ENCODE measurements around the gene CFAP206. TPM values are rescaled to one million over a fixed set of nuclear protein-coding genes. Genes with fewer than 3 reads are reported as not detected.

Gene CFAP206
- total and polyA plus RNA-seq, 10 of the 15 experiments (the other 5 are each of a cell fraction or from before 2014, with no cell fraction given), result 0.04 to 0.24 (median 0.09) TPM; not detected in 6

DNA sequence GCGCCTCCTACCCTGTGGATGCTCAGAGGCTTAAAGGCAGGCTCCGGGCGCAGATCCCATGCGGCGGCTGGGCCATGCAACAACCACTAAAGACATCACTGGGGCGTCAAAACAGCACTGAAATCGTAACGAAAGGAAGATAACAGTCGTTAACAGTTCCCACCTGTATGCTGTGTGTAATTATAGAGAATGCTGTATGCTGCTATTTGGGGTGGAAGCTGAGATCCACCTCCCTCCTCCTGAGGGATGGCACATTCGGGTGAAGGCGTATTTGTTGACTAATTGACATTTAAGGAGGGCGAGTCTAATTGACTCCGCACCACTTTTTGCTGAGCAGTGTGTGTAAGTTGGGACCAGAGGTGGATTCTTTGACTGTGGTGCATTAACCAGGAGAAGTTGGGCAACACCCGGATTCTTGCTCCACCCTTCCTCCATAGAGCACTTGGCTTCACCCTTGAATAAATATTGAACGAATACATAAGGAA, 65.7 kb downstream of the CFAP206 start:
- Histone ChIP-seq H3K27ac (ENCODE audit: control insufficient read depth, insufficient read depth) (peak overlapping the region; percentile 72), H4K20me1 (ENCODE audit: control insufficient read depth, insufficient read depth) (no peaks in the 10 kb centered on the region), H3K36me3 (ENCODE audit: control insufficient read depth in 2 of 2, insufficient read depth in 2 of 2, low read length in 1 of 2) (no peaks in the 10 kb centered on the region; a peak in 1 of 4 replicates), H3K4me3 (peak overlapping the region; percentile 97), H3K4me1 (ENCODE audit: control insufficient read depth, insufficient read depth, low read length) (no peaks in the 10 kb centered on the region), H3K4me2 (ENCODE audit: control insufficient read depth, insufficient read depth) (peak overlapping the region; percentile 72), H2AFZ (ENCODE audit: control insufficient read depth, low read depth, low read length) (peak overlapping the region; percentile 97), H3K9me3 (replicated peaks; ENCODE audit: control insufficient read depth, insufficient read depth, low read length) (no peaks in the 10 kb centered on the region), H3K79me2 (ENCODE audit: control insufficient read depth, insufficient read depth, low read length) (peaks cover 9% of the 10 kb centered on the region), H3K9ac (ENCODE audit: control insufficient read depth, insufficient read depth, low read length) (peak overlapping the region; percentile 75), H3K27me3 (replicated peaks in 1 of 2; ENCODE audit: control insufficient read depth in 2 of 2, insufficient read depth in 2 of 2, low read length in 1 of 2) (no peaks in the 10 kb centered on the region)
- in situ Hi-C loops (cut with MboI), result no loop called here
- ChIA-PET RAD21 (ENCODE audit: unreplicated experiment) (interaction anchor here (0.7 kb wide), 1 partner anchor 331 kb away, joined by 3 read pairs; no protein-coding TSS in a partner anchor), SMC1A (ENCODE audit: uncharacterized antibody, unreplicated experiment) (interaction anchor here (1.4 to 1.5 kb wide), 2 partner anchors 14 to 358 kb away, joined by 3 to 4 read pairs; no protein-coding TSS in a partner anchor), CTCF (no interaction called here), POLR2A (no interaction called here)
- WGBS (ENCODE audit: insufficient coverage, insufficient replicate concordance, low lambda C conversion rate, missing lambda C conversion rate), result 2% methylated on average over 15 of the region's 15 CpGs
- ATAC-seq (peak; percentile 84; the same call in 2 of the 3 replicates), DNase-seq (ENCODE audit: low read depth, low spot score) (peak; percentile 12), FAIRE-seq (no peak)
- no TSS peak for BruUV-seq (replicated peaks)
- intact Hi-C loops (cut with micrococcal nuclease; ENCODE audit: unreplicated experiment), result loop anchor here (2.0 kb wide), 1 partner anchor 81 kb away; no protein-coding TSS in a partner anchor
- TF ChIP-seq, protein P1, sequence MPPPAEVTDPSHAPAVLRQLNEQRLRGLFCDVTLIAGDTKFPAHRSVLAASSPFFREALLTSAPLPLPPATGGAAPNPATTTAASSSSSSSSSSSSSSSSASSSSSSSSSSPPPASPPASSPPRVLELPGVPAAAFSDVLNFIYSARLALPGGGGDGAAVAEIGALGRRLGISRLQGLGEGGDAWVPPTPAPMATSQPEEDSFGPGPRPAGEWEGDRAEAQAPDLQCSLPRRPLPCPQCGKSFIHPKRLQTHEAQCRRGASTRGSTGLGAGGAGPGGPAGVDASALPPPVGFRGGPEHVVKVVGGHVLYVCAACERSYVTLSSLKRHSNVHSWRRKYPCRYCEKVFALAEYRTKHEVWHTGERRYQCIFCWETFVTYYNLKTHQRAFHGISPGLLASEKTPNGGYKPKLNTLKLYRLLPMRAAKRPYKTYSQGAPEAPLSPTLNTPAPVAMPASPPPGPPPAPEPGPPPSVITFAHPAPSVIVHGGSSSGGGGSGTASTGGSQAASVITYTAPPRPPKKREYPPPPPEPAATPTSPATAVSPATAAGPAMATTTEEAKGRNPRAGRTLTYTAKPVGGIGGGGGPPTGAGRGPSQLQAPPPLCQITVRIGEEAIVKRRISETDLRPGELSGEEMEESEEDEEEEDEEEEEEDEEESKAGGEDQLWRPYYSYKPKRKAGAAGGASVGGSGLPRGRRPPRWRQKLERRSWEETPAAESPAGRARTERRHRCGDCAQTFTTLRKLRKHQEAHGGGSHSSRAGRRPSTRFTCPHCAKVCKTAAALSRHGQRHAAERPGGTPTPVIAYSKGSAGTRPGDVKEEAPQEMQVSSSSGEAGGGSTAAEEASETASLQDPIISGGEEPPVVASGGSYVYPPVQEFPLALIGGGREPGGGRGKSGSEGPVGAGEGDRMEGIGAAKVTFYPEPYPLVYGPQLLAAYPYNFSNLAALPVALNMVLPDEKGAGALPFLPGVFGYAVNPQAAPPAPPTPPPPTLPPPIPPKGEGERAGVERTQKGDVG (CRISPR knock-in tag; IDR thresholded peaks at IDR 0.05), result no peak
- TF ChIP-seq JUND (IDR thresholded peaks at IDR 0.05; ENCODE audit: low read depth, low read length) (no peak), CREB1 (IDR thresholded peaks at IDR 0.05; ENCODE audit: low read depth) (0 out of 2 replicates have a peak, but pooled peaks have one; percentile 43), ESRRA (IDR thresholded peaks at IDR 0.05; ENCODE audit: low read length) (no peak), EP300 (IDR thresholded peaks at IDR 0.05; ENCODE audit: borderline replicate concordance in 1 of 2, control insufficient read depth in 1 of 2, low read depth in 2 of 2, low read length in 2 of 2) (0 out of 4 replicates have a peak, but pooled peaks of 1 of the 2 experiments have one; percentile 10), FOXK2 (IDR thresholded peaks at IDR 0.05) (peak; percentile 75), MXI1 (IDR thresholded peaks at IDR 0.05; ENCODE audit: low read depth, low read length) (0 out of 2 replicates have a peak, but pooled peaks have one; percentile 16), CEBPB (IDR thresholded peaks at IDR 0.05; ENCODE audit: borderline replicate concordance in 1 of 2, low read depth in 2 of 2, low read length in 2 of 2) (no peak), KAT2A (conservative IDR thresholded peaks at IDR 0.05; ENCODE audit: control insufficient read depth, low read depth, low read length) (no peak), NR2C2 (IDR thresholded peaks at IDR 0.05; ENCODE audit: borderline replicate concordance, control insufficient read depth, insufficient read length, low read depth) (no peak), RFX5 (IDR thresholded peaks at IDR 0.05; ENCODE audit: low read depth, low read length) (no peak), GABPA (IDR thresholded peaks at IDR 0.05; ENCODE audit: low read depth) (no peak), TCF3 (IDR thresholded peaks at IDR 0.05; ENCODE audit: borderline replicate concordance, insufficient read depth, low read depth, low read length) (no peak), TAF1 (IDR thresholded peaks at IDR 0.05; ENCODE audit: borderline replicate concordance, low read depth, low read length) (no peak), TARDBP (IDR thresholded peaks at IDR 0.05; ENCODE audit: borderline replicate concordance) (no peak), EED (IDR thresholded peaks at IDR 0.05; ENCODE audit: low read depth) (no peak), ATF7 (IDR thresholded peaks at IDR 0.05; ENCODE audit: low read depth) (peak; percentile 57; the same call in 1 of the 2 replicates), KLF5 (IDR thresholded peaks at IDR 0.05; ENCODE audit: partially characterized antibody) (peak; percentile 31), RAD21 (IDR thresholded peaks at IDR 0.05; ENCODE audit: insufficient read depth, low read depth, low read length) (0 out of 2 replicates have a peak, but pooled peaks have one; percentile 15), CHD1 (IDR thresholded peaks at IDR 0.05; ENCODE audit: low read depth, low read length) (no peak), MLLT1 (IDR thresholded peaks at IDR 0.05) (peak; percentile 13; the same call in 1 of the 2 replicates)
